Mesothelial cell of epicardium (in vitro differentiated cells): ENCODE data around the gene GNG8. TPM values are rescaled to one million over a fixed set of nuclear protein-coding genes. Genes with fewer than 3 reads are reported as not detected.

Experiments
- DNase-seq, 2 experiments: peaks; one replicate each; pipeline ENCODE4 v3.0.0; 2021; ENCODE audit warnings: low spot score in 2 of 2; ENCODE audit not compliant: unreplicated experiment in 2 of 2
- H3K27ac Mint-ChIP-seq: 2 replicates; pipeline ENCODE4 v1.8.0; 2021; ENCODE audit warnings: mixed read lengths
- H3K27me3 Mint-ChIP-seq: 2 replicates; pipeline ENCODE4 v1.8.0; 2021; ENCODE audit warnings: low read depth, mixed read lengths
- H3K36me3 Mint-ChIP-seq: 2 replicates; pipeline ENCODE4 v1.8.0; 2021; ENCODE audit warnings: mixed read lengths
- H3K4me1 Mint-ChIP-seq: 2 replicates; pipeline ENCODE4 v1.8.0; 2021; ENCODE audit warnings: mixed read lengths
- H3K4me3 Mint-ChIP-seq: 2 replicates; pipeline ENCODE4 v1.8.0; 2021; ENCODE audit warnings: mild to moderate bottlenecking, moderate library complexity, mixed read lengths
- H3K9me3 Mint-ChIP-seq: 2 replicates; pipeline ENCODE4 v1.8.0; 2021; ENCODE audit warnings: mixed read lengths
- total RNA-seq: library from RNA; stranded (reverse); gene quantifications from 3 replicates; pipeline ENCODE4 v1.2.1, GENCODE V29; 2021
- TF ChIP-seq, protein P1 (sequence below): fragments of 200-600 bp; sonication (generic); IDR thresholded peaks from one replicate; pipeline ENCODE4 v1.5.0; 2021; ENCODE audit warnings: antibody characterized with exemption; ENCODE audit not compliant: unreplicated experiment

GNG8 gene
- total RNA-seq, 1 donor from 2014 or later, result 13.7 TPM

DNA sequence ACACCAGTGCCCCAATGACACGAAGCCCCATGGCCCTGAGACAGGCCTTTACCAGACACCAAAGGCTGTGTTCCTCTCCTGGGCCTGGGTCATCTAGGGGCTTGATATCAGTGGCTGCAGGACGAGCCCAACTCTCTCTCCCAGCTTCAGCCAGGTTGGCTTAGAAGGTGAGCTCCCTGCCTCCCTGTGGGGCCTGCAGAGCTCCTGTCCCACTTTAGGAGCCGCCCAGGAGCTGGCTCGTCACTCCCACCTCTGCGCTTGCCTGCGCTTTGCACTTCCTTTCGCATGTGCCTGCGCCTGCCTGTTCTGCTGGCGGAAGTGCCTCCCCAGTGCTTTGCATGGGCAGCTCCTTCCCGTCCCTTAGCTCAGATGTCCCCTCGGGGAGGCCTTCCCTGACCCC is 30.0 kb downstream of the GNG8 start:
- no peak overlapping the region for H3K27ac Mint-ChIP-seq
- no peaks in the 10 kb centered on the region for H3K9me3 Mint-ChIP-seq
- H3K27me3 Mint-ChIP-seq, result no peaks in the 10 kb centered on the region
- peaks cover 21% of the 10 kb centered on the region for H3K4me1 Mint-ChIP-seq
- H3K4me3 Mint-ChIP-seq, result no peak overlapping the region
- no peak for DNase-seq
- TF ChIP-seq, protein P1, sequence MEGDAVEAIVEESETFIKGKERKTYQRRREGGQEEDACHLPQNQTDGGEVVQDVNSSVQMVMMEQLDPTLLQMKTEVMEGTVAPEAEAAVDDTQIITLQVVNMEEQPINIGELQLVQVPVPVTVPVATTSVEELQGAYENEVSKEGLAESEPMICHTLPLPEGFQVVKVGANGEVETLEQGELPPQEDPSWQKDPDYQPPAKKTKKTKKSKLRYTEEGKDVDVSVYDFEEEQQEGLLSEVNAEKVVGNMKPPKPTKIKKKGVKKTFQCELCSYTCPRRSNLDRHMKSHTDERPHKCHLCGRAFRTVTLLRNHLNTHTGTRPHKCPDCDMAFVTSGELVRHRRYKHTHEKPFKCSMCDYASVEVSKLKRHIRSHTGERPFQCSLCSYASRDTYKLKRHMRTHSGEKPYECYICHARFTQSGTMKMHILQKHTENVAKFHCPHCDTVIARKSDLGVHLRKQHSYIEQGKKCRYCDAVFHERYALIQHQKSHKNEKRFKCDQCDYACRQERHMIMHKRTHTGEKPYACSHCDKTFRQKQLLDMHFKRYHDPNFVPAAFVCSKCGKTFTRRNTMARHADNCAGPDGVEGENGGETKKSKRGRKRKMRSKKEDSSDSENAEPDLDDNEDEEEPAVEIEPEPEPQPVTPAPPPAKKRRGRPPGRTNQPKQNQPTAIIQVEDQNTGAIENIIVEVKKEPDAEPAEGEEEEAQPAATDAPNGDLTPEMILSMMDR, result no peak
- peaks cover 11% of the 10 kb centered on the region for H3K36me3 Mint-ChIP-seq

DNA sequence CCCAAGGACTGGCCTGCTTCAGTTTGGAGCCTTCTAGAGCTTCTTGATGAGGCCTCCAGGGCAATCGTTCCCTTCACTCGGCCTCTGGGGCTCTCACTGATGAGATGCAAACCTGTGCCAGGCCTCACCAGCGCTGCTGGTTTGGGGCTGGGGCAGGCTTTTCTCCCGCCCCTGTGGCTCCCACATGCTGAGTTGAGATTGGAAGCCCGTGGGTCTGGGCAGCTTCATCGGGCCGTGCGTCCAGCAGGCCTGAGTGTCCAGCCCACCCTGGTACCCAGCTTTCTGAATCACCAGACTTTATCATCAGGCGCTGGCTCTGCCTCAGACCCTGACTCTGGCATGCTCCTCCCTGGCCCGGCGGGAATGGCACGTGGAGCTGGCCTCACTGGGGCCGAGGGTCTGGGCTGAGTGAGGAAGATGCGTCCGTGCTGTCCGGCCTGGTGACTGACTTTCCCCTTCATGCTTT is 30.6 kb downstream of the GNG8 start:
- H3K4me1 Mint-ChIP-seq, result peaks cover 21% of the 10 kb centered on the region
- H3K27me3 Mint-ChIP-seq, result no peaks in the 10 kb centered on the region
- no peak overlapping the region for H3K4me3 Mint-ChIP-seq
- no peaks in the 10 kb centered on the region for H3K9me3 Mint-ChIP-seq
- peaks cover 11% of the 10 kb centered on the region for H3K36me3 Mint-ChIP-seq
- no peak overlapping the region for H3K27ac Mint-ChIP-seq
- TF ChIP-seq, protein P1, result no peak
- peak in 1 of 2 experiments; percentile 32 for DNase-seq

DNA sequence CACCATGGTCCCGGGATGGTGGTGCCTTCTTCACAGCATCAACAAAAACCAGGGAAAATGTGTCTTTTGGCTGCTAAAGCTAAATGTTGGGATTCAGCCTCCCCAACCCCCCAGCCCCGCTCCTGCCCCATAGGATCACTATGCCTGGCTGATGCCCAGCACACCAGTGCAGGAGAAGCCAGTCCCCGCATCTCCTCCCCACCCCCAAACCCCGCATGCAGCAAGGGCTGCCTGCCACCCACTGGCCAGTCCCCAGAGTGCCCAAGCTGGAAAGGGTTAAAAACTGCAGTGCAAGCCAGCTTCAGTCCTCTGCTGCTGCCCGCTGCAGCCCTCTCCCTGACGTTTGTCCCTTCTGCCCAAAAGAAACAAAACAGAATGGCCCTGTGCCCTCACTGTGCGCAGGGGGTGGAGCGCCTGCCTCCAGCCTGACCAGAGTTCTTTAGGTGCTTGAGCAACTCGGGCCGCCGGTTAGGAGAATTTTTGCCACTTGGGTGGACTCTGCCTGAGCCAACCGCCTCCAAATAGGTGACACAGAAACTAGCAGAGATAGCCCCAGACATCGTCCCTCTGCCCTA is 31.1 kb downstream of the GNG8 start:
- Mint-ChIP-seq H3K36me3 (peaks cover 11% of the 10 kb centered on the region), H3K9me3 (peaks cover 1% of the 10 kb centered on the region), H3K27me3 (no peaks in the 10 kb centered on the region), H3K4me1 (peaks cover 21% of the 10 kb centered on the region), H3K4me3 (no peak overlapping the region), H3K27ac (no peak overlapping the region)
- DNase-seq, result peak in 1 of 2 experiments; percentile 37
- TF ChIP-seq, protein P1, result no peak

DNA sequence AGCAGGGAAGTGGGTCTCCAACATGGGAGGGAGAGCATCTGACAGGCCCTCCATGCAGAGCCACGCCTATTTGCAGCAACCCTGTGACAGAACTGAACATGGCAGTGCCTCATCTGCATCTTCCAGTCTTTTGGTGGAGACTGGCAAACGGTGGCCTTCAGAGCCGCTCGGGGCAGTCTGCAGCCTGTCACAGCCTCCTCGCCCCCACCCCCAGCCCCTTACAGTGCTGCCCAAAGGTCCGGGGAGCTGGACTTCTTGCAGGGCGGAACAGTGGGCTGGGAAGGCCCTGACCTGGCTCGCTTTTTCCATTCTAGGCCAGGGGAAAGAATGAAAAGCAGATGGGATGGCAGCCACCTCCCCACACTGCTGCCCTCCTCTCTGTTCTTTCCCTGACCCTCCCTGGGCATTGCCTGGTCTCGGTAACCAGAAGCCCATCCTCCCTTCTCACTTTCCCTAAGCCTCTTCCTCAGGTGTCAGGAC is 32.2 kb downstream of the GNG8 start:
- H3K4me1 Mint-ChIP-seq, result peaks cover 21% of the 10 kb centered on the region
- H3K27me3 Mint-ChIP-seq, result no peaks in the 10 kb centered on the region
- H3K36me3 Mint-ChIP-seq, result peaks cover 4% of the 10 kb centered on the region
- peak overlapping the region; percentile 99 for H3K4me3 Mint-ChIP-seq
- DNase-seq, result peak in 1 of 2 experiments; percentile 25
- TF ChIP-seq, protein P1, result no peak
- peaks cover 8% of the 10 kb centered on the region for H3K9me3 Mint-ChIP-seq
- H3K27ac Mint-ChIP-seq, result peak overlapping the region; percentile 50

DNA sequence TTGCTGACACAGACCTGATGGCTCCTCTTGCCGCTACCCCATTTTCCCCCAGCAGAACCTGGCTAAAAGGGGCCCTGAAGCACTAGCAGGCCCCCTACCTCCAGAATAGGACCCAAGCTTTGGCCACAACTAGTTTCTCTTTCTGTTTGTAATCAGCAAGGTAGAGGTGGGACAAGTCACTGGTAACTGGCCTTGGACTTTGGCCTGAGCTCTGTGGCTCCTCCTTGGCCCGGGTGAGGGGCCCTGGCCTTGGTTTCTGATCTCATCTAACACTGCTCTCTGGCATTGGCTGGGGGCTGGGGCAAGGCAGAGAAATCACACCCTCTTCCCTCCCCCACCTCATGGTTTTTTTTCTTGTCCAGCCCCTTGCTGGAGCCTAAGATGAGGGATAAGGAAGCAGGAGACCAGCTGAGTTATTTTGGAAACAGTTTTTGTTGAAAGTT is 32.8 kb downstream of the GNG8 start:
- Mint-ChIP-seq H3K4me3 (peak overlapping the region; percentile 99), H3K36me3 (peaks cover 7% of the 10 kb centered on the region), H3K9me3 (peaks cover 13% of the 10 kb centered on the region), H3K27me3 (no peaks in the 10 kb centered on the region), H3K4me1 (peaks cover 21% of the 10 kb centered on the region), H3K27ac (peak overlapping the region; percentile 50)
- peak in 1 of 2 experiments; percentile 31 for DNase-seq
- TF ChIP-seq, protein P1, result no peak
